Measurements from ENCODE around the gene PNPLA3.

- TF ChIP-seq, protein P1, sequence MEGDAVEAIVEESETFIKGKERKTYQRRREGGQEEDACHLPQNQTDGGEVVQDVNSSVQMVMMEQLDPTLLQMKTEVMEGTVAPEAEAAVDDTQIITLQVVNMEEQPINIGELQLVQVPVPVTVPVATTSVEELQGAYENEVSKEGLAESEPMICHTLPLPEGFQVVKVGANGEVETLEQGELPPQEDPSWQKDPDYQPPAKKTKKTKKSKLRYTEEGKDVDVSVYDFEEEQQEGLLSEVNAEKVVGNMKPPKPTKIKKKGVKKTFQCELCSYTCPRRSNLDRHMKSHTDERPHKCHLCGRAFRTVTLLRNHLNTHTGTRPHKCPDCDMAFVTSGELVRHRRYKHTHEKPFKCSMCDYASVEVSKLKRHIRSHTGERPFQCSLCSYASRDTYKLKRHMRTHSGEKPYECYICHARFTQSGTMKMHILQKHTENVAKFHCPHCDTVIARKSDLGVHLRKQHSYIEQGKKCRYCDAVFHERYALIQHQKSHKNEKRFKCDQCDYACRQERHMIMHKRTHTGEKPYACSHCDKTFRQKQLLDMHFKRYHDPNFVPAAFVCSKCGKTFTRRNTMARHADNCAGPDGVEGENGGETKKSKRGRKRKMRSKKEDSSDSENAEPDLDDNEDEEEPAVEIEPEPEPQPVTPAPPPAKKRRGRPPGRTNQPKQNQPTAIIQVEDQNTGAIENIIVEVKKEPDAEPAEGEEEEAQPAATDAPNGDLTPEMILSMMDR (IDR thresholded peaks at IDR 0.05; ENCODE audit: low read depth, low read length) = no peak
- TF ChIP-seq, protein P2, sequence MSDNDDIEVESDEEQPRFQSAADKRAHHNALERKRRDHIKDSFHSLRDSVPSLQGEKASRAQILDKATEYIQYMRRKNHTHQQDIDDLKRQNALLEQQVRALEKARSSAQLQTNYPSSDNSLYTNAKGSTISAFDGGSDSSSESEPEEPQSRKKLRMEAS (IDR thresholded peaks at IDR 0.05; ENCODE audit: low read depth, low read length) = no peak
- TF ChIP-seq POLR2A (IDR thresholded peaks at IDR 0.05; ENCODE audit: extremely low read depth, insufficient read length) (no peak), MYC (IDR thresholded peaks at IDR 0.05; ENCODE audit: low read depth, low read length) (no peak)
Observed at GRCh38 chr22:43969989-43970755, 46.6 kb downstream of the PNPLA3 start.
